Measurements from ENCODE around the gene BMPR1A. TPM values are rescaled to one million over a fixed set of nuclear protein-coding genes. Genes with fewer than 3 reads are reported as not detected.

Gene BMPR1A
- total RNA-seq, 4 donors from 2014 or later, result 72.7 to 89.5 (median 84.2) TPM

DNA sequence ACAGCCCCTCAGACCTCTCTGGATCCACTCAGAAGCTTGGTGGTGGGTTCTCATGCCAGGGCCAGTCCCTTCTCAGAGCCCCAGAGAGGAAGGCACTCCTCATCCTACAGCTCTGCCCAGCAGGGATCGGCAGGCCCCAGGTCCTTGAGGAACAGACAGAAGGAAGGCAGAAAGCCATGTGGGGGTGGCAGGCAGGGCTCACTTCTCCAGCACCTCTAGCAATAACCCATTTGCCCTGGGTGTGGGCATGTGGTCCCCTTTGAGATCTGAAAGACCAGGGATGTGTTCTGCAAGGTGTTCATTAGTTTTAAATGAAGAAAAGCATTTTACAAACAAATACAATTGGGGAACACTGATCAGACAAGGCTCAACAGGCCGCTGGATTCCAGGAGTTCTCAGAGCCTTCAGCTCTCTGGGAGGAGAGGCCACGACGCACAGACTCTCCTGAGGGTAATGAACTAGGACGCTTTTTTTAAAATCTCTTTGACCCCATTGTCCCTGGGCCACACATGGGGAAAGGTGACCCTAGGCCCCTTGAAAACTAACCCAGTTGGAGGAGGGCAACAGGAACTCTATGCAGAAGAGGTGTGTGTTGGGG is 47.5 kb upstream of the BMPR1A start:
- no peaks in the 10 kb centered on the region for H3K27me3 ChIP-seq
- TF ChIP-seq POLR2A (IDR thresholded peaks at IDR 0.05), result peak in 1 of 2 donors; percentile 17
- TF ChIP-seq, protein P1, sequence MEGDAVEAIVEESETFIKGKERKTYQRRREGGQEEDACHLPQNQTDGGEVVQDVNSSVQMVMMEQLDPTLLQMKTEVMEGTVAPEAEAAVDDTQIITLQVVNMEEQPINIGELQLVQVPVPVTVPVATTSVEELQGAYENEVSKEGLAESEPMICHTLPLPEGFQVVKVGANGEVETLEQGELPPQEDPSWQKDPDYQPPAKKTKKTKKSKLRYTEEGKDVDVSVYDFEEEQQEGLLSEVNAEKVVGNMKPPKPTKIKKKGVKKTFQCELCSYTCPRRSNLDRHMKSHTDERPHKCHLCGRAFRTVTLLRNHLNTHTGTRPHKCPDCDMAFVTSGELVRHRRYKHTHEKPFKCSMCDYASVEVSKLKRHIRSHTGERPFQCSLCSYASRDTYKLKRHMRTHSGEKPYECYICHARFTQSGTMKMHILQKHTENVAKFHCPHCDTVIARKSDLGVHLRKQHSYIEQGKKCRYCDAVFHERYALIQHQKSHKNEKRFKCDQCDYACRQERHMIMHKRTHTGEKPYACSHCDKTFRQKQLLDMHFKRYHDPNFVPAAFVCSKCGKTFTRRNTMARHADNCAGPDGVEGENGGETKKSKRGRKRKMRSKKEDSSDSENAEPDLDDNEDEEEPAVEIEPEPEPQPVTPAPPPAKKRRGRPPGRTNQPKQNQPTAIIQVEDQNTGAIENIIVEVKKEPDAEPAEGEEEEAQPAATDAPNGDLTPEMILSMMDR (IDR thresholded peaks at IDR 0.05), result no peak
- peaks cover 17 to 38% of the 10 kb centered on the region in 2 donors for H3K4me1 ChIP-seq
- peak; percentile 64 for DNase-seq
- peak overlapping the region; percentile 63 to 98 (median 95) for H3K27ac ChIP-seq
- no peaks in the 10 kb centered on the region for H3K9me3 ChIP-seq
- H3K4me3 ChIP-seq (replicated peaks in 1 of 3), result no peak overlapping the region
- 22 to 34% methylated on average over 5 of the region's 5 CpGs for WGBS, 2 donors
- H3K36me3 ChIP-seq, result no peaks in the 10 kb centered on the region
- intact Hi-C loops (cut with DNase I), result loop anchor here (5.0 kb wide), 1 partner anchor 188 kb away; no protein-coding TSS in a partner anchor

DNA sequence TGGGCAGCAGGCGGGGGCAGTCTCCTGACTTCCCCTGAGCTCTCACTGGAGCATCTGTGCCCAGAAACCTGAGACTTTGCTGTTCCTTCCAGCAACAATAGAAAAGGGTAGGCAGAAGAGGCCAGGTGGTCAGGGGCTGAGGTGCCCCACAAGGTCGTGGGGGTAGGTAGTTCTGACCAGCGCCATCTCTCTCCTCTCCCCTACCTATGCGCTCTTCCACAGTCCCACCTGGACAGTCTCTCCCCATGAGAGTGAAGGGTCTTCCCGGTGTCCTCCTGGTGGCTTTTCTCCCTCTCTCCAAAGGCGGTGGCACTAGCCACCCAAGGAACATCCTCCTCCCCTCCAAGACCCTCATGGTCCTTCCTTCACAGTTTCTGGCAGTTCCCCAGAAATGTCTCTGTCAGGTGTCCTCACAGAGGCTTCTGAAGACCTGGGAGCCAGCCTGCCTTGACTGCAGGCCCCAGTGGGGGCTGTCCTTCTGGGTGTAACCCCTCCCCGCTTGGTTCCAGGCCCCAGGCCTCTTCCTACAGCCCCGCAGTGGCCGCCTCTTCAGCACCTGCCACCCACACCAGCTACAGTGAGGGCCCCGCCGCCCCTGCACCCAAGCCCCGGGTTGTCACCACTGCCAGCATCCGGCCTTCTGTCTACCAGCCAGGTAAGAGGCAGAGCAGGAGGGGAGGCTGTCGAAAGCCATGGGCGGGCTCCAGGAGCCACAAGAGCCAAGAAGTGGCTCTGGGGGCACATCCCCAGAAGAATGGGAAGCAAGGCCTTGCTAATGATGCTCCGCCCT is 46.8 kb upstream of the BMPR1A start:
- Histone ChIP-seq H3K4me1 (peaks cover 17 to 38% of the 10 kb centered on the region in 2 donors), H3K36me3 (no peaks in the 10 kb centered on the region), H3K9me3 (no peaks in the 10 kb centered on the region), H3K4me3 (replicated peaks in 1 of 3) (no peak overlapping the region), H3K27me3 (no peaks in the 10 kb centered on the region), H3K27ac (peak overlapping the region; percentile 63 to 98 (median 95))
- intact Hi-C loops (cut with DNase I), result loop anchor here (5.0 kb wide), 1 partner anchor 188 kb away; no protein-coding TSS in a partner anchor
- WGBS, 2 donors, result 89 to 92% methylated on average over 16 of the region's 16 CpGs
- TF ChIP-seq, protein P1 (IDR thresholded peaks at IDR 0.05), result no peak
- TF ChIP-seq POLR2A (IDR thresholded peaks at IDR 0.05), result no peak
- DNase-seq, result no peak

DNA sequence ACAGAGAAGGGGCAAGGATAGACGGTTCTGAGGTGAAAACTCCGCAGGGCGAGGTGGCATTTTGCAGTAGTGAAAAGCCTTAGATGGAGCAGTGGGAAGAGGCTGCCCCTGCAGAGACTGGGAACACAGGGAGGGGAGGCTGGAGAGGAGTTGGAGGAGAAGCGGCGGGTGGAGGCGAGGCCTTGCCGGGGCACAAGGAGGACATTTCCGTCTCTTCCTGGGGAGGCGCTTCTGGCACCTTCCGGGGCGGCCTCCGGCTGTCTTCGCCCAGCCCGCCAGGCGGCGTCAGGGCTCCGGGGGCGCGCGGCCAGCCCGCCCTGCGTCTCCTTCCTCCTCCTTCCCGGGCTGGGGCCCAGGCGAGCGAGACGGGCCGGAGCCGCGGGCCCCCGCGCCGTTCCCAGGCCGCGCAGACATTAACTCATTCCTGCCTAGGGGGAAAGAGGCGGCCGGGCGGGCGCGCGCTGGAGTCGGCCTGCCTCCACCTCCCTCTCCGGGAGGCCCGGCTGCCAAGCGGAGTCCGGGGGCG is 45.4 kb upstream of the BMPR1A start:
- Histone ChIP-seq H3K27ac (peak overlapping the region; percentile 95 to 98 (median 97)), H3K36me3 (no peaks in the 10 kb centered on the region), H3K4me1 (peaks cover 17 to 38% of the 10 kb centered on the region in 2 donors), H3K27me3 (no peaks in the 10 kb centered on the region), H3K4me3 (replicated peaks in 1 of 3) (peak overlapping the region in 2 of 3 donors; percentile 15 to 58), H3K9me3 (no peaks in the 10 kb centered on the region)
- TF ChIP-seq, protein P1 (IDR thresholded peaks at IDR 0.05), result peak; percentile 58 to 98 (median 80)
- TF ChIP-seq POLR2A (IDR thresholded peaks at IDR 0.05), result peak in 1 of 2 donors; percentile 87
- DNase-seq, result peak; percentile 90 to 92
- 20 to 22% methylated on average over 8 to 9 of the region's 46 CpGs for WGBS, 2 donors
- intact Hi-C loops (cut with DNase I), result no loop called here

DNA sequence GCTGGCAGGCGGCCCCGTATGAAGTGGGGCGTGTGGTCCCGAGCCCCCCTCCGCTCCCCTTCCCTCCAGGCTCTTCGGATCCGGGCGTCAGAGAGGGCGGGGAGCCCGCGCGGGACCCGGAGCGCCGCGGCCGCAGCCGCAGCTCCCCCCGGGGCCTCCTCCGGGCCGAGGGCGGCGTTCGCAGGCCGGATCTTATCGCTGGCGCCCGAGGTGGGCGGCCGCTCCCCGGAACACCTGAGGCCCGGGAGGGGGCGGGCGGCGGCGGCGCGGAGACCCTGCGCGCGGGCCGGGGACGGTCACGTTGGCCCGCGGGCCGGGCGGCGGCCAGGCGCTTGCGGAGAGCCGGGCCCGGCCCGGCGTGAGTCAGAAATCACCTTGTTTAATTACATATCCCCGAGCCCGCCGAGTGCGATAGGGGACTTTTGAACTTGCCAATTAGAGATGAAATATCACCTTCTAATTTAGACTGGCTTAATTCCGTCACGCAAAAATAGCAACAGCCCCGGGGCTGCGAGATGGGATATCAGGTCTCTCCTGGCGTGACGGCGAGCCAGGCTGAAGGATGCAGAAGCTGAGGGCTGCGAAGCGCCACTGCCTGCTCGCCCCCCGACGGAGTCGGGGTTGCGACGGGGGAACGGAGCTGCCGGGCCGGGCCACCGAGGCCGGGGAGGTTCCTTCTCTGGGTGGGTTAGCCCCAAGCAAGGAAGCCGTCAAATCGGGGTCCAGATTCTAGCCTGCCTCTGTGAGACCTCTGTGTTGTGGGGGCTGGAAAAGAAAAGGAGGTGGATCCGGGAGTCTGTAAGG is 44.7 kb upstream of the BMPR1A start:
- intact Hi-C loops (cut with DNase I), result no loop called here
- no peaks in the 10 kb centered on the region for H3K9me3 ChIP-seq
- peak overlapping the region; percentile 5 to 58 (median 15) for H3K4me3 ChIP-seq (replicated peaks in 1 of 3)
- peak overlapping the region; percentile 95 to 98 (median 97) for H3K27ac ChIP-seq
- DNase-seq, result peak; percentile 64 to 66
- H3K36me3 ChIP-seq, result no peaks in the 10 kb centered on the region
- H3K27me3 ChIP-seq, result no peaks in the 10 kb centered on the region
- WGBS, 2 donors, result 1% methylated on average over 34 to 46 of the region's 82 CpGs
- H3K4me1 ChIP-seq, result peaks cover 17 to 38% of the 10 kb centered on the region in 2 donors
- peak in 1 of 2 donors; percentile 21 for TF ChIP-seq POLR2A (IDR thresholded peaks at IDR 0.05)
- TF ChIP-seq, protein P1 (IDR thresholded peaks at IDR 0.05), result no peak
